Measurements from ENCODE around the gene CSHL1.

CSHL1 gene

GRCh38 chr17:63911041-63911635 lies at the start of gene CSHL1:
Gene CSHL1, minus strand, starts transcription at chr17:63911258. Its CDS starts 62 bp downstream, at chr17:63911196.
- DNase-seq (ENCODE audit: low spot score): no peak

GRCh38 chr17:63960430-63960829 lies 49.4 kb upstream of the CSHL1 start:
- no peak for DNase-seq (ENCODE audit: low spot score)

- DNase-seq (ENCODE audit: low spot score): no peak
These were observed 48.9 kb upstream of the CSHL1 start for GRCh38 chr17:63960006-63960405.

GRCh38 chr17:63956296-63956920 lies 45.4 kb upstream of the CSHL1 start:
- no peak for DNase-seq (ENCODE audit: low spot score)

- no peak for DNase-seq (ENCODE audit: low spot score)
These were observed 44.7 kb upstream of the CSHL1 start for GRCh38 chr17:63955791-63956190.

DNA sequence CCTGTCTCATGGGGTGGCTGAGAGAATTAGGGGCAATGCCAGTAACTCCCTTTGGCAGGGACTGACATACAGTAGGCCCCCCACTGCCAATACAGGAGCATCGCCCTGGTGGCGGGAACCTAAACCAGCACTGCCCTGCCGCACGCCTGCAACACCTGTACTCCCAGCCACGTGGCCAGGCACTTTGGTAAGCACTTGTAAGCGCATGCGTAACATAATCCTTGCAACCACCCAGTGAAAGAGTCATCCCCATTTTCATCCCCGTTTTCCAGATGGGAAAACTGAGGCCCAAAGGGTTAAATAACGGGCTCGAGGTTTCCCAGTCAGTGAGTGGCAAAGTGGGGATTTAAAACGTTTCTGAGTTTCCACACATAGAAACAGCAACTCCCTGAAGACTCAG lies 44.2 kb upstream of the CSHL1 start:
- no peak for DNase-seq (ENCODE audit: low spot score)

DNA sequence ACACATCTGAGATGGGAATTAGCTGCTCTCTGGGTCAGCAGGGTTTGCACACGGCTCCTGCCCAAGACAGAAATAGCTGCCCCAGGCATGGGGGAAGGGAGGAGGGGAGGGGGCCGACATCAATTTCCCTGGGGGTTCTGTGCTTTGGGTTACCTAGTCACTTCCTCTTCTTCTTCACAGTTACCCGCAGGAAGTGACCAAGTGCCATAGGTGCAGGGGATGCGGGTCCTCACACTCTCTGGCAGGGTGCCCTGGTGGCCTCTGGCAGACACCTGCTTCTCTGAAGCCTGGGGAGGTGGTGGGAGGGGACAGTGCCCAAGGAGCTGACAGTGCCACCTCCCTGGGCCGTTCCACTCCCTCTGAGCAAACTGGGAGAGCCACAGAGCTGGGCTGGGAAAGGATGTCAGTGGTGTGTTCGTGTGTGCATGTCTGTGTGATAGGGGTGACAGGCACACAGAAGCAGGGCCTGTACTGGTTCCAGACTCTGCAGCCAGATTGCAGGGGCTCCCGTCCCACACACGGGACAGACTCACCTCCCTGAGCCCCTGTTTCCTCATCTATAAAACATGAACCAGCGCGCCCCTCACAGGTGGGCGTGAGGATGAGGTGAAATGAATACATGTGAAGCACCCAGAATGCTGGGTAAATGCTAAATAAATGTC lies 43.5 kb upstream of the CSHL1 start:
- DNase-seq (ENCODE audit: low spot score): no peak

DNA sequence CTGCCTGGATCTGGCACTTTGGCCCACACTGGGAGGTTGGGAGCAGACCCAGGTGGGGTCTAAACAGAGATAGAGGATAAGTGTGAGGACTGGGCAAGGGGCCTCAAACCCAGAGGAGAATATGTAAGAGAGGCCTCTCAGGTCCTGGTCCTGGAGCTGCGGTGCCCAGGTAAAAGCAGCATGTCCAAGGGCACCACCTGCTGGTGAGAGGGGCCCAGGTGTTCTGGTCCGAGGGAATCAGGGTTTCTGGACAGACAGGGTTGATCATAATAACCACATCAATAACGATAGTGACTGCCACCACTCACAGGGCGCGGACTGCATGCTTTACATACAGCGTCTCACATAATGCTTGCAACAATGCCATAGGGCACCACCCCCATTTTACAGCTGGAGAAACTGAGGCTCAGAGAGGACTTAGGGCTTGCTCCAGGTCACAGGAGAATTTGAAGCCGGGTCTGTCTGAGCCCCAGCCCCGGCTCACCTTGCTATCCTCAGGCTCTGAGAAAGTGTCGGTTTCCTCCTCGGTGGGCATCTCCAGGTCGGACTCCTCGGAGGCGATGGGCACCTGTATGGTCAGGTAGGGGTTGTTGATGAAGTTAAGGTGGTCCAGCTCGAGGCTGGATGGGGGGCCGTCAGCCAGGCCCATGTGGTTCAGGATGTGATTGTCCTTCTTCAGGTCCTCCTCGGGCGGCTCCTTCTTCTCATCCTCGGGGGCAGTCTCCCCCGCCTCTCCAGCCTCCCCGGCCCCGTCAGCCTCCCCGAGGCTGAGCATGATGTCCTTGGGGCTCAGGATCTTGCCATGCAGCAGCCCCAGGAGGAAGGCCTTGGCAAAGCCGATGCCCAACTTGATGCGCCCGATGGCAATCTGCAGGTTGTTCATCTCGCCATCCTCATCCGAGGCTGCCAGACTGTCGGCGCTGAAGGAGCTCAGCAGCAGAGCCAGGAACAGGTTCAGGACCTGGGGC lies 40.2 kb upstream of the CSHL1 start:
- DNase-seq (ENCODE audit: low spot score): no peak

- no peak for DNase-seq (ENCODE audit: low spot score)
These were observed 38.7 kb upstream of the CSHL1 start for GRCh38 chr17:63949576-63950250.

- DNase-seq (ENCODE audit: low spot score): no peak
These were observed 37.5 kb upstream of the CSHL1 start for GRCh38 chr17:63948521-63948920.

- no peak for DNase-seq (ENCODE audit: low spot score)
These were observed 36.8 kb upstream of the CSHL1 start for GRCh38 chr17:63947711-63948330.

DNA sequence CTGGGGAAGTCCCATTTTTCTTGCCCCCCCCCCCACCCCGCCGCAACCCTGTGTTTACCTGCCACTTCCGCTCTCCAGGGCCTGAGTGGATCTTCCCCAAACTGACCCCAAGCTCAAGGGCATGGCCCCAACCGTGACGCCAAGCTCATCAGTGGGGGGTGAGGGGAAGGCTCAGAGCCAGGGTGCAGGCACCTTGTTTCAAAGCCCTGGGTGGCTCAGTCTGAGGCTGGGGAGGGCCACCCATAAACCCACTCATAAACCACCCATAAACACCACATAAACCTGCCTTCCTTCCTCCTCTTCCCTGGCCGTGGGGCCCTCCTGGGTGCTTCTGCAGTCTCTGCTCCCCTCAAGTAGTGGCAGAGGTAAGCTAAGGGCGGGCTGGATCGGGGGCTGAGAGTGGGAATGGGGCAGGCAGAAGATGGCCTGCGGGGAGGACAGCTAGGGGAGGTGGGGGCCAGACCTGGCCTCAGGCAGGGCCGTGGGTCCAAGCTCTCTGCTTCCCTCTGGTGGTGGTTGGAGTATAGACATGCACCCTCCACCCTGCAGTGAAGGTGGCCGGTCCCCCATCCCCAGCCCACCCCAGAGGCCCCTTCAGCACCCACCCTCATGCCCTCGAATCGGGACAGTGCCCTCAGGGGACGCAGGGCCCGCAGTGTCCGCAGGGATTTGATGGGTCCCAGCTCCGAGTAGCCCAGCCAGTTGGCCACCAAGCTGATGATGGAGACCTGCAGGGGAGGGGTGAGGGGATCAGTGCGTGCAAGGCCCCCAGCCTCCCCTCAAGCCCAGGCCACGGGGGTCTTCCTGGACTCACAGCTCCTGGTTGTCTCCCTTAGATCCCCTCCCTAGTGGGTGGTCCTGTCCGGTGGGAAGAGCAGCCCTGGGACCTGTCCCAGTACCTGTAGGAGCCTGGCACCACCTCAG lies 35.6 kb upstream of the CSHL1 start:
- peak; percentile 6 for DNase-seq (ENCODE audit: low spot score)

- no peak for DNase-seq (ENCODE audit: low spot score)
These were observed 34.9 kb upstream of the CSHL1 start for GRCh38 chr17:63945784-63946439.

GRCh38 chr17:63944736-63945499 lies 33.9 kb upstream of the CSHL1 start:
- no peak for DNase-seq (ENCODE audit: low spot score)

GRCh38 chr17:63943745-63944144 lies 32.7 kb upstream of the CSHL1 start:
- DNase-seq (ENCODE audit: low spot score): no peak

- no peak for DNase-seq (ENCODE audit: low spot score)
These were observed 31.4 kb upstream of the CSHL1 start for GRCh38 chr17:63942309-63942985.

- no peak for DNase-seq (ENCODE audit: low spot score)
These were observed 30.7 kb upstream of the CSHL1 start for GRCh38 chr17:63941751-63942150.

DNA sequence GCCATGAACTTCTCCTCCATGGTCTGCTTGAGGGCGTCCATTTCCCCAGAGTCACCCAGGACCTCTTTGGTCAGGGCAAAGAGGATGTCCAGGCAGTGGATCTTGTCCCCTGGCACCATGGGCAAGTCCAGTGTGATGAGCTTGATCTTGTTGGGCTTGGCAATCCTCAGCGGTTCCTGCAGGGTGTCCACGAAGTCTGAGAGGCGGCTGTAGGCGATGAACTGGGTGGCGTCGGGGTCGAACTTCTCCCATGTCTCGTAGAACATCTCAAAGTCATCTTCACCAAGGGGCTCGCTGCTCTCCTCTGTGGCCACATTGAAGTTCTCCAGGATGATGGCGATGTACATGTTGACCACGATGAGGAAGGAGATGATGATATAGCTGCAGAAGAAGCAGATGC lies 30.1 kb upstream of the CSHL1 start:
- DNase-seq (ENCODE audit: low spot score): no peak
